IPS DF 4.7 (cell line): ENCODE results near the gene RRAGC.
"Not testable (repeated sequence)": the region's sequence is repeated elsewhere in the genome, so short reads cannot be mapped to it uniquely, and the experiment has no call there.

Experiments used
- DNase-seq: peaks from one replicate; pipeline ENCODE4 v3.0.0-alpha.2; 2013; ENCODE audit warnings: low spot score; ENCODE audit errors: extremely low read depth

RRAGC gene

GRCh38 chr1:38817267-38818174 is 42.1 kb downstream of the RRAGC start:
- DNase-seq, result no peak

GRCh38 chr1:38815903-38816627 is 43.5 kb downstream of the RRAGC start:
- DNase-seq, result no peak

- DNase-seq, result no peak
These were observed 44.5 kb downstream of the RRAGC start for GRCh38 chr1:38814984-38815464.

GRCh38 chr1:38814444-38814983 is 45.1 kb downstream of the RRAGC start:
- no peak for DNase-seq

- DNase-seq, result no peak
These were observed 46.6 kb downstream of the RRAGC start for GRCh38 chr1:38812981-38813380.

- DNase-seq, result not testable (repeated sequence)
These were observed 48.1 kb downstream of the RRAGC start for GRCh38 chr1:38811466-38811865.

GRCh38 chr1:38806090-38806489 is 53.5 kb downstream of the RRAGC start:
- no peak for DNase-seq

GRCh38 chr1:38805036-38805435 is 54.5 kb downstream of the RRAGC start:
- DNase-seq, result no peak

GRCh38 chr1:38804062-38804886 is 55.3 kb downstream of the RRAGC start:
- no peak for DNase-seq

GRCh38 chr1:38803647-38804046 is 55.9 kb downstream of the RRAGC start:
- no peak for DNase-seq

- DNase-seq, result no peak
These were observed 58.6 kb downstream of the RRAGC start for GRCh38 chr1:38800720-38801671.

- DNase-seq, result no peak
These were observed 66.3 kb downstream of the RRAGC start for GRCh38 chr1:38793299-38793698.

GRCh38 chr1:38791892-38792291 is 67.7 kb downstream of the RRAGC start:
- no peak for DNase-seq

GRCh38 chr1:38791164-38791515 is 68.4 kb downstream of the RRAGC start:
- DNase-seq, result no peak

GRCh38 chr1:38790422-38791163 is 69.0 kb downstream of the RRAGC start:
- DNase-seq, result no peak

- DNase-seq, result no peak
These were observed 69.9 kb downstream of the RRAGC start for GRCh38 chr1:38789498-38790169.

GRCh38 chr1:38788341-38789336 is 70.9 kb downstream of the RRAGC start:
- no peak for DNase-seq
